Measurements from ENCODE around the gene PLAAT3.
"Not testable (repeated sequence)": the region's sequence is repeated elsewhere in the genome, so short reads cannot be mapped to it uniquely, and the experiment has no call there.

The PLAAT3 gene
- total RNA-seq: 0.18 to 2.3 (median 0.65) reads per million in 3 experiments

DNA sequence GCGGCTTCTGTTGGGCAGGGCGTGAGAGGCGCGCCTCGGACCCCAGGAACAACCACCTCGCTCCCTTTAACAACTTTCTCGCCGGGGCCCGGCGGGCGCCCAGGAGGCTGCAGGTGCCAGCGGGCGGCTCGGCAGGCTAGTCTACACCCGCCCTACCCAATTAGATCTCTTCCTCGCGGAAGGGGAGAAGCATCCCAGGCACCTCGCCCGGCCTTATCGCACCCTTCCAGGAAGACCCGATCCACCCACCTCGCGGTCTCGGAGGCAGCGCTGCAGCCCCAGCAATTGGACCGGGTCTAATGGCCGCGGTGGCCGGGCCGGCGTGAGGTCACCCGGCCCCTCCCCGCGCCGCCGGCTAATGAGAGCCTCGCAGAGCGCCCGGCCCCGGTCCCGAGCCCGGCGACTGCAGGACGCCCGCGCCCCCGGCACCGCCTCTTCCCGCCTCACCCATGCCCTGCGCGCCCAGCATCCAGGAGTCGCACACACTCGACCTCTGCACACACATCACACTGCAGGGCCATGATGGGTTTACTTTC lies at the start of gene PLAAT3:
Gene PLAAT3 (minus strand): TSS at position 298 of the 536 bp plus-strand sequence. CDS start 419 bp downstream, outside the sequence.
- peak; percentile 9 for DNase-seq

DNA sequence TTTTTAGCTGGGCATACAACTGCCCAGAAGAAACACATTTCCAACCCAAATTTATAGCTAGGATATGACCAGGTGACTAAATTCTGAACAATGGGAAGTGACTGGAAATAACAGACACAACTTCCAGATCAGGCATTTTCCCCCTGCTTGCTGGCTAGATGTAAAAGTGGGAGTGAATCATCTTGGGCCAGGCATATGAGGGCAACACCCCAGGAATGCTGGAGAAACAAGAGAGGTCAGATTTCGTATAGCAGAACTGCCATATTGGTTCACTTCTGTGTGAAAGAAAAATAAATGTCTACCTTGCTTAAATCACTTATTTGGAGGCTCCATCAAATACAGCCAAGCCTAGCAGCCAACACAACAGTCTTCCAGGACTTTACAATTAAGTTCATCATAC lies 49.6 kb upstream of the PLAAT3 start:
- no peak for DNase-seq

DNA sequence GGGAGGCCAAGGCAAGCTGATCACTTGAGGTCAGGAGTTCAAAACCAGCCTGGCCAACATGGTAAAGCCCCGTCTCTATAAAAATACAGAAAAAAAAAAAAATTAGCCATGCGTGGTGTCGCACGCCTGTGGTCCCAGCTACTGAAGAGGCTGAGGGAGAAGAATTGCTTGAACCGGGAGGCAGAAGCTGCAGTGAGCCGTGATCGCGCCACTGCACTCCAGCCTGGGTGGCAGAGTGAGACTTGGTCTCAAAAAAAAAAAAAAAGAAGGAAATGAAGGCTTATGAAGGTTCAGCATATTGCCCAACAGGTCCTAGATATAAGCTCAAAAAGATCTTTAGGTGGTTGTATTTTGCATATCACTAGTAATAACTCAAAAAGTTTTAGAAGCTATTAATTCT lies 46.7 kb upstream of the PLAAT3 start:
- no peak for DNase-seq

DNA sequence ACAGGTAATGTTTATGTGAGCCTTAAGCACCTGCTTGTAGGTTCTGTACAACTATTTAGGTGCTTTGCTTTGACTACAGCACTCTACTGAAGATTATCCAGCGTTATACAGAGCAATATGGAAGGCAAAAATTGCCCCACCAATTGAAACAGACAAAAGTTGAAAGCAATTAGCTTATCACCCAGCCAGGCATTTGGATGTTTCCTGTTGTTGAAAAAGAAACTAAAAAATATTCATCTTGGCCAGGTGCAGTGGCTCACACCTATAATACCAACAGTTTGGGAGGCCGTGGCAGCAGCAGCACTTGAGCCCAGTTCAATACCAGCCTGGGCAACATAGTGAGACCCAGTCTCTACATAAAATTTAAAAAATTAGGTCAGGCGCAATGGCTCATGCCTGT lies 38.4 kb upstream of the PLAAT3 start:
- no peak for DNase-seq

DNA sequence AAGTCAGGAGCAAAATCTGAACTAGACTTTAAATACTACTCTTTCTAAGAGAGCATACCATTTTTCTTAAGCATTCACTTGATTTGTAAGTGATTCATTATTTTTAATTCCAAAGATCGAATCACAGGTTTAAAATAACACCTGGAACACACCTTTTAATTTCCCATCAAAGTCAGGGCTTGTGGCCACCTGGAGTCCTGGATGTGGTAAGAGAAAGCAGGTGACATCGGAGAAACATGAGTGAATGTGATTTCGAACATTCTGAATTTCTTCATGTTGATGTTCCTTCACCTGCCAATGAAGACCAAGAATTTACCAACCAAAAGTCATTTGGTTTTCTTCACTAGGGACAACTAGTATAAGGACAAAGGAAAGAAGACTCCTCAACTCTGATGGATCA lies 29.0 kb upstream of the PLAAT3 start:
- DNase-seq: no peak

DNA sequence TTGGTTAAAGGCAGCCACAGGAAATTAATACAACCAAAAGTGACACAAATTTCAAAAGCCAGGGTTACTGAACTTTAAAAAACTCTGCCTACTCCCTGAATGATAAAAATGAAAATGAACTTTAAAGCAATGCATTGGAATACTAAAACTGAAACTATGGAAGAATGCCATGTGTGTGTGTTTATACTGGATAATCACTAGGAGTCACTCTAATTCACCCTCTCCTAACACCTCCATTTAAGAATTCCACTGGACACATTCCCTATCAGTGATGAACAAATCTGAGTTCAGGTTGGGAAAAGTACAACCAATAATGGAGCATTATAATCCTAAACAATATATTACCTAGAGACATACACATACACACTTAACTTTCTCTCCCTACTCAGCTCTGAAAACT lies 27.5 kb upstream of the PLAAT3 start:
- no peak for DNase-seq

DNA sequence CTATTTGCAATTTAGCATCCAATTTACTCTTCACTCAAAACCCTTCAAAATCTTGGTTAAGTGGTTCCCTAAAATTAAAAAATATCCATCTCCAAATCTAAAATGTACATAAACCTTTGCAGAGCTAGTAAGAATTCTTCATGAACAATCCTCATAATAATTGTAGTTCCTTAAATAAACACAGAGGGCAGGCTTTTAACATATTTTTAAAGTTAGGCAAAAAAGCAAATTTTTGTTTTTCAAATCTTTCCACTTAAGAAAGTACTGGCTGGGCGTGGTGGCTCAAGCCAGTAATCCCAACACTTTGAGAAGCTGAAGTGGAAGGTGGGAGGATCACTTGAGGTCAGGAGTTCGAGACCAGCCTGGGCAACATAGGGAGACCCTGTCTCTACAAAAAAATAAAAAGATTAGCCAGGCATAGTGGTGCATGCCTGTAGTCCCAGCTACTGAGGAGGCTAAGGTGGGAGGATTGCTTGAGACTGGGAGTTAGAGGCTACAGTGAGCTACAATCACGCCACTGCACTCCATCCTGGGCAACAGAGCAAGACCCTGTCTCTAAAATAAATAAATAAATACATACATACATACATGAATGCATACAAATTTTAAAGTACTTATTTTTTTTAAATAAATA lies 25.1 kb upstream of the PLAAT3 start:
- DNase-seq: no peak

DNA sequence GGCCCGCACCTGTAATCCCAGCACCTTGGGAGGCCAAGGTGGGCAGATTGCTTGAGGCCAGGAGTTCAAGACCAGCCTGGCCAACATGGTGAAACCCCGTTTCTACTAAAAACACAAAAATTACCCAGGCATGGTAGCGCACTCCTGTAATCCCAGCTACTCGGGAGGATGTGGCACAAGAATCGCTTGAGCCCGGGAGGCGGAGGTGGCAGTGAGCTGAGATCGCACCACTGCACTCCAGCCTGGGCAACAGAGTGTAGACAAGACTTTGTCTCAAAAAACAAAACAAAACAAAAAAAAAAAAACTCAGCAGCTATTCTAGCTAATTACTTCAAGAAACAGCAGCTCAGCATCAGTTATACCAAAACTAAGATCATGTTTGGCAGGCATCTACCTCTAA lies 24.2 kb upstream of the PLAAT3 start:
- DNase-seq: not testable (repeated sequence)

DNA sequence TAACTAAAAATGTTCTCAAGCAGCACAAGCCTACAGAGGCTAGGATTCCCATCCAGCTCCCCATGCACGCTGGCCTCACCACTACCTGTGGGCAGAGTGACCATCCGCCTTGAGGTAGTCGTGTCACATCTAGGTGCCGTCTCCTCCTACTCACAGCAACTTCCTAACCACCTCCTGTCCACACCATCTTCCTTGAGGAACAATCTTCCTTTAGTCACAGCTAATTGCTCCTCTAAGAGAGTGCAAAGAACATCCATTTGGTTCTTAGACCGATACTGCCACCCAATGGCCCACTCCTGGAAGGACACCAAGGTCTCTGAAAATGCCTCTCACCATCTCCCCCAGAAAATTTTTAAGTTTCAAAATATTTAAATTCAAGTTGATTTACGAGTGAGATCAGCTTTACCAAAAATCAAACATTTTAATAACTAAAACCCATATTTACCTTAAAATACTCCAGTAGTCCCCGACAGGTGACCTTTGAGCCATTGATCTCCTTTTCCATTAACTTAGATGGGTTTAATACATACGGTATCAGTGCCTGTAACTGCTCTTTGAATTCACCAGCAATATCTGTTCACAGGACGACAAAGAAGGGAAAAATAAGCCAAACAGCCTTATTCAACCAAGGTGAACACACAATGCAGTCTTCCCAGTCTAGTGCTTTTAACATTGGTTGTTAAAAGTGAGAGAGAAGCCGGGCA lies 21.7 kb upstream of the PLAAT3 start:
- DNase-seq: peak; percentile 59

DNA sequence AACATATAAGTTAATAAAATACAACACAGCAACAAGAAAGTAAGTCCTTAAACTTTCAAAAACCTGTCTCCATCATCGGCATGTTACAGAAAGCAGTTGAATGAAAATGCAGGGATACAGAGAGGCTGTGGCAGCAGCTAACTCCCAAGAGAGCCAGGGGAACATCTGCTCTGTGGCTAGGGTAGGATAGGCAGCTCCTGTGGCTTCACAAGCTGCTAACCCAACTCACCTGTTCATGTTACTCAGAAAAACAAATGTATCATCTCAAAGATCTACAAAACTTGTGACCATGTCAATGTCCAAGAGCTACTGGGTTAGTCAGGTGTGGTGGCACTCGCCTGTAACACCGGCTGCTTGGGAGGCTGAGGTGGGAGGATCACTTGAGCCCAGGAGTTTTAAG lies 15.2 kb upstream of the PLAAT3 start:
- no peak for DNase-seq

DNA sequence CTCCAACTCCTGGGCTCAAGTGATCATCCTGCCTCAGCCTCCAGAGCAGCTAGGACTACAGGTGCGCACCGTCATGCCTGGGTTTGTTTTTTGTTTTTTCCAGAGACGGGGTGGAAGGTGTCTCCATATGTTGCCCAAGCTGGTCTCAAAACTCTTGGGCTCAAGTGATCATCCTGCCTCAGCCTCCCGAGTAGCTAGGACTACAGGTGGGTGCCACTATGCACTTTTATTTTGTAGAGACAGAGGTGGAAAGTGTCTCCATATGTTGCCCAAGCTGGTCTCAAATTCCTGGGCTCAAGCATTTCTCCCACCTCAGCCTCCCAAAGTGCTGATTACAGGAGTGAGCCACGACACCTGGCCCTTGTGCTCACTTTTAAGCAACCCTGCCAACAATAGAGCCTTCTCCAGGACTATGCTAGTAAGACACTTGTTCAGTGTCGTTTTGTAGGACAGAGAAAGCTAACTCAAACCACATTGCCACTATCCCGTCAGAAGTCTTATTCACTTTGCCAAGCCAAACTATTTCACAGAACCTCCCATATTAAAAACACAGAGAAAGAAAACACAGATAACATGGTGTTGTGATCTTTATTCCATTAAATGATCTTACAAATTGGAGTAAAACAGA lies 9.4 kb upstream of the PLAAT3 start:
- DNase-seq: no peak

DNA sequence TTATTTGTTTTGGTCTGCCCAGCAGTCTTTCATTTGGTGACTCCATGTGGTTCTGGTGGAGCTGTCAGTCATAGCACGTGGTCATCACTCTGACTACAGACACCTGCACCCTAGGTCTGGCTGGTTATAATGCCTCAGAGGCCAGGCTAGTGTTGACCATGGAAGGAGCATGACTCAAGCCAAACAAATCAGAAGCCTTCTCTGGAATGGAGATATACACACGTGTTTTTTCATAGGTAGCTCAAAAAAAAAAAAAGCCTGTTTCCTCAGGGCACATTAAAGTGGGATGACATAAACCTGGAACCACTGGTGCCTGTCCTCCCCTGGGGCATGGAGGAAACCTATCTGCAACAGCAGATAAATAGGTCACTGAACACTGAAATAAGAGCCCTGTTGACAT lies 8.1 kb upstream of the PLAAT3 start:
- DNase-seq: no peak

DNA sequence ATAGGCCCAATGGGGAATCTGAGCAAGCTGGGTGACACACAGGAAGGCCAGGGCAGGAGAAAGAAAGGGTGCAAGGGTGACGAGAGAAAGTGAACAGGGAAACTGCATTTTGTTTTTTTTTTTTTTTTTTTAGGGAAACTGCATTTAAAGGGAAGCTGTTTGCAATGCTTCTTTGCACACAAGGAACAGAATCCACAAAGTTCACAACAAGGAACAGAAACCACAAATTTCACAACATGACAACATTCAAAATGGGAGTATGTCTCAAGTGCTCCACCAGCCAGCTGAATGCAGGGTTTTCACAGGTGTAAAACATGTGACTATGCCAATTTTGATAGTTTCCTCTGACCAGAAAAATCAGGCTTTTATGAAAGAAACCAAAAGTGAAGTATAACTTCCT lies 6.8 kb upstream of the PLAAT3 start:
- DNase-seq: no peak

DNA sequence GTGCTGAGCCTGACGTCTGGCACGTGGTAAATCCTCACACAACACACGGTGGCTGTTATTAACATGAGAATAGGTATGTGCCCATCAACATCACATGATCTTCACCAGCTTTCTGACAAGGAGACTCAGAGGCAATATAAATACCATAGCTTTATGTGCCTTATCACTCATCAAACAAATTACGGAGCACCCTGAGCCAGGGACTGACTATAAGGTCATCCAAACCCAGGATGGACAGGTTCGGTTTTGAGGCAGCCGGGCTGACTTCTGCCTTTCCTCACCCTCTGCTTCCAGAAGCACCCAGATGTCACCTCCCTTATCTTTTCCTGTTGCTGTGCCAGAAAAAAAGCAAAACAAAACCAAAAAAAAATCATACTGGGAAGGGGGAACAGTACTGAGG lies 5.7 kb upstream of the PLAAT3 start:
- no peak for DNase-seq

DNA sequence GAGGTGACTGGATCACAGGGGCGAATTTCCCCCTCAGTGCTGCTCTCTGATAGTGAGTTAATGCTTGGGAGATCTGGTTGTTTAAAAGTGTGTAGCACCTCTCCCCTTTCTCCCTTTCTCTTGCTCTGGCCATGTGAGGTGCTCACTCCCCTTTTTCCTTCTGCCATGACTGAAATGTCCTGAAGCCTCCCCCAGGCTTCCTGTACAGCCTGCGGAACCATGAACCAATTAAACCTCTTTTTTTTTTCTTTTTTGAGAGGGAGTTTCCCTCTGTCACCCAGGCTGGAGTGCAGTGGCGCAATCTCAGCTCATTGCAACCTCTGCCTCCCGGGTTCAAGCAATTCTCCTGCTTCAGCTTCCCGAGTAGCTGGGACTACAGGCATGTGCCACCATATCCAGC lies 3.5 kb upstream of the PLAAT3 start:
- DNase-seq: not testable (repeated sequence)

DNA sequence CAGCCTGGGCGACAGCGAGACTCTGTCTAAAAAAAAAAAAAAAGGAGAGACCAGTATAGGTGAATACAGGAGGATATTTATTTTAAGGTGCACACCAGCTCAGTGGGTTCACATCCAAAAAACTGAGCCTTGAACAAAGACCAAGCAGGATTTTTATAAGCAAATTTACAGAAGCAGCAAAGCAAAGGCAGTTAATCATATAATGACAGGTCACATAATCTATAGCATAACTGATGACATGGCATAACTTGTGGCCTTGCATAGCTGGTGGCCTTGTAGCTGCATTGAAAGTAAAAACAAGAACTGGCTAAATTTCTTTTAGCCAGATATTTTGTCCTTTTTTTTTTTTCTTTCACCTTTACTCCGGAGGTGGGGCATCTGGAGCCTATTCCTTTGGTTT lies 2.7 kb upstream of the PLAAT3 start:
- DNase-seq: no peak

DNA sequence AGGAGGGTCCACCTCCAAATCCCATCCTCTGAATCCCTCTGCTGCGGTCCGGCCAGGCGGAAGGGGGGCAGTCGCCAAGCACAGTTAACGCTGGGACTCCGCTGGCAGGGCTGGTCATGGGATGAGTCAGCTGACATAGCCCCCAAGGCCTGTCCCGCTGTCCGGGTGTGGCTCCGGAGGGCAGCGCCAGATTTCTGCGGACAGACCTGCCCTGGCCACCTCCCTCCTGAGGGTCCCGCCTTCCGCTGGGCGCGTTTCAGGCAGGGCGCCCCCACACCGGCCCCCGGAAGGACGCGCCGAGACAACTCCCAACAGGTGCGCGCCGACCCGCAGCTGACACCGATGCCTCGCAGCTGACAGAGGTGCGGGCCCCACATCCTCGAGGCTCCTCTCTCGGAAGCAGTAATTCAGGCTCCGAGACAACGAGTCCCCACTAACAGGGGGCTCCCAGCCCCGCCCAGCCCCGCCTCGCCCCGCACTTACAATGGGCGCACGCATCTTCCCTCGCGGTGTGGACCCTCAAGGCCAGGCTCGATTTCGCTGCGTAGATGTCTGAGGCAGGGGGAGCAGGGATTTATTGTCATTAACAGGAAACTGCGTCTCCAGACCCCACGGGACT lies 607 bp downstream of the PLAAT3 start:
- DNase-seq: peak; percentile 25

DNA sequence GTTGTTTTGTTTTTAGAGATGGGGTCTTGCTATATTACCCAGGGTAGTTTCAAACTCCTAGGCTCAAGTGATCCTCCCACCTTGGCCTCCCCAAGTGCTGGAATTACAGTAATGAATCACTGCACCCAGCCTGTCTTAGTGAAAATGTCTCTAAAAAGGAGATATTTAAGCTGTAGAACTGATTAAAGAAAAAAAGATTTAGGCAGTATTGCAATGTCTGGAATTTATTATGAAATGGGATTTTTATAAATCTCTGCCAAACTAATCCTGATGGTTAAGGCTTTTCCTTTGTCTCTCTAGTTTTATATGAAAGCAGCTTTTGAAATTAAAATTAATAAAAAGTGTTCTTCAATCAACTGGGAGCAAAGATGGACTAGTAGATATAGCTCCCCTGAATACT lies 2.1 kb downstream of the PLAAT3 start:
- no peak for DNase-seq

DNA sequence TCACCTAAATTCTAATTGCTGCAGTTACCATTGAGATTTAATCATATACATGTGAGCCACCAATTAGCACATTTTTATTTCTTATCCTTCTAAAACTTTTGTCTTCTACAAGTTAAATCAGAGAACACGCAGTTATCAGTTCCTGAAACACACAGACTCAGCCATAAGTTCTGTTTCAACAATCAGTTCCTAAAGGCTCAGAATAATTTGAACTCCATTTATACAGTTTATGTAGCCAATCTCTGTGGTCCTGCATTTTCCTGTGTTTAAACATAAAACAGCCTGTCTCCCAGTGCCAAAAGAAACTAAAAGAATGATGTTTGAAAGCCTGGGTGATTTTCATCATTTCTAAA lies 2.9 kb downstream of the PLAAT3 start:
- no peak for DNase-seq

DNA sequence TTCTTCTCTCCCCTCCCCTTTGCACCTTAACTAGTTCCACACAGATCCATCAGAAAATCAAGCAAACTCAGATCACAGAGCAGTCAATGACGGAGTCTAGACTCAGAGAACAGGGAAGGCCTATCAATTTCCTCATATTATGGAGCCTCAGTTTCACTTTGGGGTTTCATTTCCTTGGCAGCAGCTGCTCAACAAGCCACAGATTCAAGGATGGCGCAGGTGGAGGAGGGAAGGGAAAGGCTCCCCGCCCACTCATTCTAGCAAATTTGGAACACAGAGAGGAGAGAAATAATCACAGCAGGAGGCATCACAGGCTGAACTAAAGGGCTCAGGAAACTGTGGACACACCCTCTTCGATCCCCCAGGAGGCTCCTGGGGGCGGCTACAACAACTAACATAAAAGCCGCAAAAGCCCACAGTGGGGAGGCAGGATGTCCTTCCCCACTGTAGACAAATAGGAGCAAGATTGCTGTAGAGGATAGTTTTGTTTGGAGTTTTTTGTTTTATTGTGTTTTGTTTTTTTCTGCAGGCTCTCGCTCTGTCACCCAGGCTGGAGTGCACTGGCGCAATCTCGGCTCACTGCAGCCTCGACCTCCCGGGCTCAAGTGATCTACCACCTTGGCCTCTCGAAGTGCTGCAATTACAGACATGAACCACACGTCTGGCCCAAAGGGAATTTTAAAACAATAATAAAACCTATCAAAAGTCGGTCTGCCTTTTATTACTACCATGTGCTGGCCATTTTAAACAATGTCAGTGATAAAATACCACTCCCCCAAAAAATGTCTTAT lies 3.4 kb downstream of the PLAAT3 start:
- no peak for DNase-seq

DNA sequence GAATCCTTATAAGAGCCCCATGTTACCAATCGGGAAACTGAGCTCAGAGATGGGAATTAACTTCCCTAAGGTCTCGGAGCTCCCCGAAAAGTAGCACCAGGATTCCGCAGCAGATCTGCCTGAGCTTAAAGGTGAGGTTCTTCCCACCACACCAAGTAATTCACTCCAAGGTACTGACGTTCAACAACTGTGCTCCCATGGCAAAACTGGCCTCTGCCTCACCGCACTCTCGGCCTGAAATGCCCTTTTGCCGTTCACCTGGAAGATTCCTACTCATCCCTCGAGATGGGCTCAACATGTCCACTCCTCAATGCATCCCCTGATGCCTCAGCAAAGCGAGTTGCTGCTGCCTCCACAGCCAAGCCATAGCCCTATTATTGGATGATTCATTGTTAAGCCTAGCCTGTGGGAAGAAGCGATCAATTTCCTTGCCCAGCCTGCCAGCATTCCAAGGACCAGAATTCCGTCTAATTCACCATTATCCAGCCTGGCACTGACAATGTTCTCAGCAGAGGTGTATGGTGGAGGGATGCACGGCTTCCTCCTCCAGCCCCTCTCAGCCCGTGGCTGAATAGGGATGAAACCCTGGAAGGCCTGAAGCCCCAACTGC lies 4.2 kb downstream of the PLAAT3 start:
- no peak for DNase-seq

DNA sequence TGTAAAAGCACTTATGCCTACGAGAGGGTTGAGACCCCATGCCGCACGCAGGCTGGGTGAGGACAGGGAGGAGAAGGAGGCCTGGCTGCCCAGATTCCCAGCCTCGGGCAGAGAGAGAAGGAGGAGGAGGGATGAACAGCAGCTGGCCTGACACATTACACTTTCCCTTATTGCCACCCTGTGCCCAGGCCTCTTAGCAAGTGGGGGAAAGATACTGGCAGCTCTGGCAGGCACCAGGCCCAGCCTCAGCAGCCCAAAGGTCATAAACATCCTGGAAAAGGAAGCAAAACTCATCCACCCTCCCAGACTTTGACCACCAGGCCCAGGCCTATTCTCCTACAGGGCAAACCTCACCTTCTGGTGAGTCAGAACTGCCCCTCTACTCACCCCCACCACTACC lies 4.7 kb downstream of the PLAAT3 start:
- DNase-seq: no peak

Measured in central memory CD4-positive, alpha-beta T cell (primary cell).